ENCODE measurements around the gene KIDINS220. TPM values are rescaled to one million over a fixed set of nuclear protein-coding genes. Genes with fewer than 3 reads are reported as not detected.

The KIDINS220 gene
- total and polyA plus RNA-seq, 2 donors (not counting 1 experiment from before 2014, with no cell fraction given), result 58.0 to 110 TPM

DNA sequence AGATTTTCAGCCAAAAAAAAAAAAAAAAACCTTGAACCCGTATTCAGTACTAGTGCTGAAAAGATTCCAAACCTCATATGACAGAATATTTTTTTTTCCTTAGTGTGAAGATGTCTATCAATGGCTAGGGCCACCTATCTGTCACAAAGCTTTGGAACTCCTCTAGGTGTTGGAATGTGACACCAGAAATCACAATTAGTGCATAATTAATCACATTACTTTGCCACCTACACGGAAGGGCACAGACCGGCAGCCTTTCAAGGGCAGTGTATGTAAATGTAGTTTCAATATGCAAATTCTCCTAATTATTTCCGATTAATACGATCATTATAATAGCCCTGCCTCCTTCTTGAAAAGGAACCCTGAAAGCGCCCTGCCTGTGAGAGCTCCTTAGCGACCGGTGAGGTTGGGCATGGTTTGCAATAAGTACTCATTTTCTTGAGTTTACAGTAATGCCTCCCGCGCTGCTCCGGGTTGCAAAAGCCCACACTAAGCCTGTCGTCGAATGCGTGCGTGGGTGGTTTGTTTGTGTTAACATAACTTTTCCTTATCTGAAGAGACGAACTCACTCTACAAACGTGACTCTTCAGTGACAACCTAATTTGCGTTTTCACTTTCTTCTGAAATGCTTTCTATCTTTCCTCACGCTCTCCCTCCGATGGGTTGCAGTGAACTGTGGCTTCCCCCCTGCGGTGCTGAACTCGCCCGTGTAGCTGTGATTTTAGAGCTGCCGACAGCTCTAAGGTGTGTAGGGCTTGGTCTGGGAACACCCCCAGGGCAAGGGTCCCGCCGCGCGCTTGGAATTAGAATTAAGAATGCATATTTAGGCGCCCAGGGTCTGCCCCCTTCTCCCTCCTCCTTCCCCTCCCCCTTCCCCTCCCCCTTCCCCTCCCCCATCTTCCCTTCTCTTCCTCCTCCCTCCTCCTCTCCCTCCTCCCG, 156.3 kb downstream of the KIDINS220 start:
- peaks cover 21% of the 10 kb centered on the region for H3K4me1 ChIP-seq (ENCODE audit: control insufficient read depth, extremely low read depth, insufficient read depth, low read length)
- H4K20me1 ChIP-seq (ENCODE audit: control insufficient read depth, extremely low read depth, insufficient read depth, low read length), result no peaks in the 10 kb centered on the region
- TF ChIP-seq EZH2 (IDR thresholded peaks at IDR 0.05; ENCODE audit: low read length, missing control alignments), result no peak
- TF ChIP-seq, protein P1, sequence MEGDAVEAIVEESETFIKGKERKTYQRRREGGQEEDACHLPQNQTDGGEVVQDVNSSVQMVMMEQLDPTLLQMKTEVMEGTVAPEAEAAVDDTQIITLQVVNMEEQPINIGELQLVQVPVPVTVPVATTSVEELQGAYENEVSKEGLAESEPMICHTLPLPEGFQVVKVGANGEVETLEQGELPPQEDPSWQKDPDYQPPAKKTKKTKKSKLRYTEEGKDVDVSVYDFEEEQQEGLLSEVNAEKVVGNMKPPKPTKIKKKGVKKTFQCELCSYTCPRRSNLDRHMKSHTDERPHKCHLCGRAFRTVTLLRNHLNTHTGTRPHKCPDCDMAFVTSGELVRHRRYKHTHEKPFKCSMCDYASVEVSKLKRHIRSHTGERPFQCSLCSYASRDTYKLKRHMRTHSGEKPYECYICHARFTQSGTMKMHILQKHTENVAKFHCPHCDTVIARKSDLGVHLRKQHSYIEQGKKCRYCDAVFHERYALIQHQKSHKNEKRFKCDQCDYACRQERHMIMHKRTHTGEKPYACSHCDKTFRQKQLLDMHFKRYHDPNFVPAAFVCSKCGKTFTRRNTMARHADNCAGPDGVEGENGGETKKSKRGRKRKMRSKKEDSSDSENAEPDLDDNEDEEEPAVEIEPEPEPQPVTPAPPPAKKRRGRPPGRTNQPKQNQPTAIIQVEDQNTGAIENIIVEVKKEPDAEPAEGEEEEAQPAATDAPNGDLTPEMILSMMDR (conservative IDR thresholded peaks at IDR 0.05 in 1 of 2, IDR thresholded peaks at IDR 0.05 in 1 of 2; ENCODE audit: low read depth in 1 of 2, low read length in 2 of 2), result no peak
- peak overlapping the region; percentile 58 for H3K9ac ChIP-seq (ENCODE audit: insufficient read depth, low read length)
- H3K79me2 ChIP-seq (ENCODE audit: control insufficient read depth, insufficient read depth, low read length), result peaks cover 19% of the 10 kb centered on the region
- no peaks in the 10 kb centered on the region for H3K36me3 ChIP-seq (ENCODE audit: control insufficient read depth, insufficient read depth, low read length)
- no peaks in the 10 kb centered on the region for H3K9me3 ChIP-seq (ENCODE audit: control insufficient read depth, insufficient read depth, low read depth, low read length)
- peak overlapping the region; percentile 88 for H3K4me2 ChIP-seq (ENCODE audit: extremely low read depth, insufficient read depth, low read length)
- peak overlapping the region; percentile 76 for H2AFZ ChIP-seq (ENCODE audit: low read length)
- no peaks in the 10 kb centered on the region for H3K27me3 ChIP-seq (ENCODE audit: control insufficient read depth, insufficient read depth, low read length)
- peak; percentile 76 to 86 for DNase-seq (ENCODE audit: low read depth in 2 of 2)
- peak overlapping the region; percentile 96 for H3K27ac ChIP-seq (ENCODE audit: insufficient read depth, low read length)
- H3K4me3 ChIP-seq (replicated peaks in 1 of 4; ENCODE audit: control extremely low read depth in 1 of 4, insufficient read depth in 1 of 4, low read depth in 3 of 4, low read length in 4 of 4), result peak overlapping the region; percentile 57 to 72 (median 66)

GRCh38 chr2:8679827-8680731, 157.3 kb downstream of the KIDINS220 start:
- no peaks in the 10 kb centered on the region for H3K36me3 ChIP-seq (ENCODE audit: control insufficient read depth, insufficient read depth, low read length)
- DNase-seq (ENCODE audit: low read depth in 2 of 2), result peak; percentile 68 to 70
- H3K79me2 ChIP-seq (ENCODE audit: control insufficient read depth, insufficient read depth, low read length), result peaks cover 19% of the 10 kb centered on the region
- peak overlapping the region; percentile 96 for H3K27ac ChIP-seq (ENCODE audit: insufficient read depth, low read length)
- TF ChIP-seq, protein P1 (conservative IDR thresholded peaks at IDR 0.05 in 1 of 2, IDR thresholded peaks at IDR 0.05 in 1 of 2; ENCODE audit: low read depth in 1 of 2, low read length in 2 of 2), result no peak
- TF ChIP-seq EZH2 (IDR thresholded peaks at IDR 0.05; ENCODE audit: low read length, missing control alignments), result no peak
- no peaks in the 10 kb centered on the region for H3K9me3 ChIP-seq (ENCODE audit: control insufficient read depth, insufficient read depth, low read depth, low read length)
- peak overlapping the region; percentile 79 for H3K9ac ChIP-seq (ENCODE audit: insufficient read depth, low read length)
- H2AFZ ChIP-seq (ENCODE audit: low read length), result peak overlapping the region; percentile 45
- H4K20me1 ChIP-seq (ENCODE audit: control insufficient read depth, extremely low read depth, insufficient read depth, low read length), result no peaks in the 10 kb centered on the region
- H3K4me3 ChIP-seq (replicated peaks in 1 of 4; ENCODE audit: control extremely low read depth in 1 of 4, insufficient read depth in 1 of 4, low read depth in 3 of 4, low read length in 4 of 4), result peak overlapping the region; percentile 44 to 68 (median 55)
- H3K4me1 ChIP-seq (ENCODE audit: control insufficient read depth, extremely low read depth, insufficient read depth, low read length), result peaks cover 21% of the 10 kb centered on the region
- no peaks in the 10 kb centered on the region for H3K27me3 ChIP-seq (ENCODE audit: control insufficient read depth, insufficient read depth, low read length)
- H3K4me2 ChIP-seq (ENCODE audit: extremely low read depth, insufficient read depth, low read length), result peak overlapping the region; percentile 97

- Histone ChIP-seq H2AFZ (ENCODE audit: low read length) (no peak overlapping the region), H3K9ac (ENCODE audit: insufficient read depth, low read length) (peak overlapping the region; percentile 79), H4K20me1 (ENCODE audit: control insufficient read depth, extremely low read depth, insufficient read depth, low read length) (no peaks in the 10 kb centered on the region), H3K4me3 (replicated peaks in 1 of 4; ENCODE audit: control extremely low read depth in 1 of 4, insufficient read depth in 1 of 4, low read depth in 3 of 4, low read length in 4 of 4) (peak overlapping the region; percentile 44 to 68 (median 55)), H3K4me2 (ENCODE audit: extremely low read depth, insufficient read depth, low read length) (peak overlapping the region; percentile 97), H3K27me3 (ENCODE audit: control insufficient read depth, insufficient read depth, low read length) (no peaks in the 10 kb centered on the region), H3K27ac (ENCODE audit: insufficient read depth, low read length) (peak overlapping the region; percentile 96), H3K4me1 (ENCODE audit: control insufficient read depth, extremely low read depth, insufficient read depth, low read length) (peaks cover 21% of the 10 kb centered on the region), H3K79me2 (ENCODE audit: control insufficient read depth, insufficient read depth, low read length) (peaks cover 16% of the 10 kb centered on the region), H3K9me3 (ENCODE audit: control insufficient read depth, insufficient read depth, low read depth, low read length) (no peaks in the 10 kb centered on the region), H3K36me3 (ENCODE audit: control insufficient read depth, insufficient read depth, low read length) (no peaks in the 10 kb centered on the region)
- DNase-seq (ENCODE audit: low read depth in 2 of 2), result no peak
- TF ChIP-seq, protein P1 (conservative IDR thresholded peaks at IDR 0.05 in 1 of 2, IDR thresholded peaks at IDR 0.05 in 1 of 2; ENCODE audit: low read depth in 1 of 2, low read length in 2 of 2), result no peak
- TF ChIP-seq EZH2 (IDR thresholded peaks at IDR 0.05; ENCODE audit: low read length, missing control alignments), result no peak
These were observed 157.9 kb downstream of the KIDINS220 start for GRCh38 chr2:8679567-8679826.
